Stimulated activated CD8-positive, alpha-beta memory T cell treated with anti-CD3 and anti-CD28 coated beads, Interleukin-7, amount 100 ng/mL, for 24 hours (primary cell): Measurements from ENCODE around the gene SULT1B1.

ENCODE experiments used
- DNase-seq: peaks from one replicate; pipeline ENCODE4 v3.0.0-alpha.2; 2020; ENCODE audit warnings: low read depth

The SULT1B1 gene

DNA sequence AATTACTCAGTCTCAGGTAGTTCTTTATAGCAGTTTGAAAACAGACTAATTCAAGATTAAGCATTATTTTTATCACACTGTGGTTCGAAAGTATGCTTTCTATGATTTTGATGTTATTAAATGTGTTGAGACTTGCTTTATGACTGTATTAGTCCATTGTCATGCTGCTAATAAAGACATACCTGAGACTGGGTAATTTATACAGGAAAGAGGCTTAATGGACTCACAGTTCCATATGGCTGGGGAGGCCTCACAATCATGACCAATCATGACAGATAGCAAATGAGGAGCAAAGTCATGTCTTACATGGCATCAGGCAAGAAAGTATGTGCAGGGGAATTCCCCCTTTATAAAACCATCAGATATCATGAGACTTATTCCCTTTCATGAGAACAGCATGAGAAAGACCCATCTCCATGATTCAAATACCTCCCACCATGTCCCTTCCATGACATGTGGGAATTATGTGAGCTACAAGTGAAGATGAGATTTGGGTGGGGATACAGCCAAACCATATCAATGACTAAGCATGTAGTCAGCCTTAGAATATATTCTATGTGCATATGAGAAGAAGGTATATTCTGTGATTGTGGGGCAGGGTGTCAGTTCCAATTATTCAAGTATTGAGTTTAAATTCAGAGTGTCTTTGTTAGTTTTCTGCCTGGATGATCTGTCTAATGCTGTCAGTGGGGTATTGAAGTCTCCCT lies 62.7 kb downstream of the SULT1B1 start:
- no peak for DNase-seq

DNA sequence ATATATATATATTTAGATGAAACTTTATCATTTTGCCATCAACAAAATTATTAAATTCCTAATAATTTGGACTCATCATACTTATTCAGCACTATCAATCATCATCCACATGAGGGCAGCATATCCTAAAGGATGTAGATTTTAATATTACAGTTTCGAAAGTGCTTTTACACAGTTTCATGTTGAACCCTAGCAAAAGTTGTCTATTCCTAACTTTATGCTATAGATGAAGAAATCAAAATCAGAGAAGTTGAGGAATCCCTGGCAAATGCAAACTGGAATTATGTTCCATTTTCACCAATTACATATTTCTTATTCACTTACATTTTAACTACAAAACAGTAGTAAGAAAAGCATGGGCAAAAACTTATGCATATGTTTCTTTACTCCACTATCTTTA lies 70.8 kb downstream of the SULT1B1 start:
- DNase-seq, result no peak

DNA sequence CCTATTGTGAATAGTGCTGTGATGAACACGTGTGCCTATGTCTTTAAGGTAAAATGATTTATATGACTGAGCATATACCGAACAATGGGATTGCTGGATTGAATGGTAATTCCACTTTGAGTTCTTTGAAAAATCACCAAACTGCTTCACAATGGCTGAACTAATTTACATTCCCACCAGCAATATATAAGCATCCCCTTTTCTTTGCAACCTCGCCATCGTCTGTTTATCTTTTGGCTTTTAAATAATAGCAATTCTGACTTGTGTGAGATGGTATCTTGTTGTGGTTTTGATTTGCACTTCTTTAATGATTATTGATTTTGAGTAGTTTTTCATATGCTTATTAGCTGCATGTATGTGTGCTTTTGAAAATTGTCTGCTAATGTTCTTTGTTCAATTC lies 75.6 kb downstream of the SULT1B1 start:
- no peak for DNase-seq
